Keratinocyte (primary cell): ENCODE data around the gene ISM1. TPM values are rescaled to one million over a fixed set of nuclear protein-coding genes. Genes with fewer than 3 reads are reported as not detected.

ENCODE experiments used
- DNase-seq: peaks from one replicate; pipeline ENCODE4 v3.0.0-alpha.2; 2011; ENCODE audit warnings: low read depth, missing footprints, low spot score
- FAIRE-seq: peaks from 2 replicates; lab custom pipeline; 2011; peaks lifted over from hg19 to GRCh38; lab: Jason Lieb, UNC
- H2AFZ ChIP-seq: 2 replicates; pipeline ENCODE4 v1.6.0; 2012; ENCODE audit warnings: low read length, control low read depth, inconsistent platforms; ENCODE audit not compliant: control insufficient read depth
- H3K27ac ChIP-seq: 2 replicates; pipeline ENCODE4 v1.5.1; 2011; ENCODE audit warnings: low read length; ENCODE audit not compliant: control insufficient read depth, insufficient read depth
- H3K27me3 ChIP-seq: 3 replicates; pipeline ENCODE4 v1.6.0; 2011; ENCODE audit warnings: low read length; ENCODE audit not compliant: control insufficient read depth, insufficient read depth; ENCODE audit errors: extremely low read depth
- H3K36me3 ChIP-seq, 2 experiments: 2 replicates in 1 of 2; 3 replicates in 1 of 2; pipeline ENCODE4 v1.5.1; 2011; ENCODE audit warnings: low read length in 2 of 2, mild to moderate bottlenecking in 1 of 2; ENCODE audit not compliant: control insufficient read depth in 2 of 2, insufficient read depth in 2 of 2; ENCODE audit errors: extremely low read depth in 1 of 2
- H3K4me1 ChIP-seq: 3 replicates; pipeline ENCODE4 v1.5.1; 2011; ENCODE audit warnings: low read length; ENCODE audit not compliant: control insufficient read depth, insufficient read depth; ENCODE audit errors: extremely low read depth
- H3K4me2 ChIP-seq: 3 replicates; pipeline ENCODE4 v1.6.0; 2011; ENCODE audit warnings: low read depth, low read length; ENCODE audit not compliant: control insufficient read depth, insufficient read depth; ENCODE audit errors: extremely low read depth
- H3K4me3 ChIP-seq, 3 experiments: fragments of 200-600 bp in 1 of 3; sonication (generic) in 1 of 3; 2 replicates in 2 of 3; 3 replicates in 1 of 3; pipeline ENCODE4 v1.5.1; 2011 to 2016; ENCODE audit warnings: low read length in 3 of 3, mild to moderate bottlenecking in 3 of 3, control low read depth in 2 of 3, inconsistent platforms in 1 of 3, low read depth in 1 of 3, mixed read lengths in 1 of 3, mixed run types in 1 of 3, moderate library complexity in 1 of 3; ENCODE audit not compliant: control insufficient read depth in 2 of 3, insufficient read depth in 2 of 3; ENCODE audit errors: extremely low read depth in 1 of 3
- H3K79me2 ChIP-seq: 2 replicates; pipeline ENCODE4 v1.6.0; 2012; ENCODE audit warnings: low read length; ENCODE audit not compliant: control insufficient read depth, insufficient read depth
- H3K9ac ChIP-seq: 3 replicates; pipeline ENCODE4 v1.6.0; 2011; ENCODE audit warnings: low read length; ENCODE audit not compliant: control insufficient read depth, insufficient read depth; ENCODE audit errors: extremely low read depth
- H3K9me1 ChIP-seq: 3 replicates; pipeline ENCODE4 v1.6.0; 2011; ENCODE audit warnings: low read length; ENCODE audit not compliant: control insufficient read depth, insufficient read depth; ENCODE audit errors: extremely low read depth
- H3K9me3 ChIP-seq: 2 replicates; pipeline ENCODE4 v1.5.1; 2012; ENCODE audit warnings: low read depth, low read length; ENCODE audit not compliant: control insufficient read depth
- H4K20me1 ChIP-seq: 3 replicates; pipeline ENCODE4 v1.6.0; 2011; ENCODE audit warnings: low read length; ENCODE audit not compliant: control insufficient read depth, insufficient read depth; ENCODE audit errors: extremely low read depth
- EZH2 ChIP-seq: IDR thresholded peaks from one replicate; pipeline ENCODE4 v1.6.1; 2012; ENCODE audit warnings: inconsistent platforms, mild to moderate bottlenecking, low read length, moderate library complexity
- dilution Hi-C: fragments of 300-500 bp; cut with MboI; formaldehyde crosslinking; loops from one replicate; pipeline ENCODE4 v1.7.0; 2020; ENCODE audit warnings: low sequenced_read_pairs; ENCODE audit not compliant: extremely low pct_ligation_motif_present
- polyA plus RNA-seq, 5 experiments: library from polyadenylated mRNA; depleted of rRNA in 3 of 5; stranded (reverse) in 3 of 5; stranded (forward) in 1 of 5; unstranded in 1 of 5; fragments of >200 nt; gene quantifications; 1 replicate in 1 of 5; 2 replicates in 3 of 5; 3 replicates in 1 of 5; pipeline versions ENCODE4 v1.2.1 to v1.2.3, GENCODE V29; 2011 to 2012; ENCODE audit warnings: missing spikeins in 2 of 5, low read depth in 1 of 5, low replicate concordance in 1 of 5
- TF ChIP-seq, protein P1 (sequence below), 3 experiments: IDR thresholded peaks in 1 of 3; conservative IDR thresholded peaks in 1 of 3; optimal IDR thresholded peaks in 1 of 3; 2 replicates in 2 of 3; 3 replicates in 1 of 3; pipeline versions ENCODE3 to v1.5.1; 2011; ENCODE audit warnings: low read length in 3 of 3, mild to moderate bottlenecking in 3 of 3, moderate library complexity in 2 of 3, control low read depth in 1 of 3, inconsistent platforms in 1 of 3; ENCODE audit not compliant: insufficient read depth in 2 of 3; ENCODE audit errors: extremely low read depth in 1 of 3

Gene ISM1
- polyA plus RNA-seq, 1 donor (not counting 4 experiments of a cell fraction or from before 2014, with no cell fraction given) = 3.3 TPM

DNA sequence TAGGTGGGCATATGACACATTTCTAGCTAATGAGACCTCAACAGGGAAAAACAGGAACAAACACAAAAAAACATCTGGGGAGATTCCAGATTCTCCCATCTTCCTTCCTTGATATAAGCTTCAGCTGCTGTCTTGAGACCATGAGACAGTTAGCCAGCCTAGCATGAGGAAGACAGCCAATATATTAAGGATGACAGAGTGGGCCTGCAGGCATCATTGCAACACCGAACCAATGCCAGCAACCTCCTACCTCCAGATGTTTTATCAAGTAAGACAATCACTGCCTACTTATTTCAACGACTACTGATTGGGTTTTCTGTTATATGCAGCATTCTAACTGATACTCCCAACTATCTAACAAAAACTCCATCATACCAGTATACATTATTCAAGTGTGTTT, 119.0 kb downstream of the ISM1 start:
- H3K9me3 ChIP-seq = no peaks in the 10 kb centered on the region
- H3K79me2 ChIP-seq = no peaks in the 10 kb centered on the region
- H3K27ac ChIP-seq = no peak overlapping the region
- H2AFZ ChIP-seq = no peak overlapping the region
- H3K4me2 ChIP-seq = no peak overlapping the region
- no peaks in the 10 kb centered on the region for H3K27me3 ChIP-seq
- H3K4me3 ChIP-seq = no peak overlapping the region
- FAIRE-seq = peak; percentile 29
- DNase-seq = no peak
- TF ChIP-seq, protein P1, sequence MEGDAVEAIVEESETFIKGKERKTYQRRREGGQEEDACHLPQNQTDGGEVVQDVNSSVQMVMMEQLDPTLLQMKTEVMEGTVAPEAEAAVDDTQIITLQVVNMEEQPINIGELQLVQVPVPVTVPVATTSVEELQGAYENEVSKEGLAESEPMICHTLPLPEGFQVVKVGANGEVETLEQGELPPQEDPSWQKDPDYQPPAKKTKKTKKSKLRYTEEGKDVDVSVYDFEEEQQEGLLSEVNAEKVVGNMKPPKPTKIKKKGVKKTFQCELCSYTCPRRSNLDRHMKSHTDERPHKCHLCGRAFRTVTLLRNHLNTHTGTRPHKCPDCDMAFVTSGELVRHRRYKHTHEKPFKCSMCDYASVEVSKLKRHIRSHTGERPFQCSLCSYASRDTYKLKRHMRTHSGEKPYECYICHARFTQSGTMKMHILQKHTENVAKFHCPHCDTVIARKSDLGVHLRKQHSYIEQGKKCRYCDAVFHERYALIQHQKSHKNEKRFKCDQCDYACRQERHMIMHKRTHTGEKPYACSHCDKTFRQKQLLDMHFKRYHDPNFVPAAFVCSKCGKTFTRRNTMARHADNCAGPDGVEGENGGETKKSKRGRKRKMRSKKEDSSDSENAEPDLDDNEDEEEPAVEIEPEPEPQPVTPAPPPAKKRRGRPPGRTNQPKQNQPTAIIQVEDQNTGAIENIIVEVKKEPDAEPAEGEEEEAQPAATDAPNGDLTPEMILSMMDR (optimal IDR thresholded peaks at IDR 0.05 in 1 of 3, IDR thresholded peaks at IDR 0.05 in 1 of 3, conservative IDR thresholded peaks at IDR 0.05 in 1 of 3; ENCODE audit: extremely low read depth in 1 of 3, insufficient read depth in 2 of 3, low read length in 3 of 3) = no peak
- TF ChIP-seq EZH2 = no peak
- dilution Hi-C loops = no loop called here
- H3K36me3 ChIP-seq = no peaks in the 10 kb centered on the region
- H4K20me1 ChIP-seq = no peaks in the 10 kb centered on the region
- no peaks in the 10 kb centered on the region for H3K9me1 ChIP-seq
- no peak overlapping the region for H3K9ac ChIP-seq
- H3K4me1 ChIP-seq = peaks cover 28% of the 10 kb centered on the region

DNA sequence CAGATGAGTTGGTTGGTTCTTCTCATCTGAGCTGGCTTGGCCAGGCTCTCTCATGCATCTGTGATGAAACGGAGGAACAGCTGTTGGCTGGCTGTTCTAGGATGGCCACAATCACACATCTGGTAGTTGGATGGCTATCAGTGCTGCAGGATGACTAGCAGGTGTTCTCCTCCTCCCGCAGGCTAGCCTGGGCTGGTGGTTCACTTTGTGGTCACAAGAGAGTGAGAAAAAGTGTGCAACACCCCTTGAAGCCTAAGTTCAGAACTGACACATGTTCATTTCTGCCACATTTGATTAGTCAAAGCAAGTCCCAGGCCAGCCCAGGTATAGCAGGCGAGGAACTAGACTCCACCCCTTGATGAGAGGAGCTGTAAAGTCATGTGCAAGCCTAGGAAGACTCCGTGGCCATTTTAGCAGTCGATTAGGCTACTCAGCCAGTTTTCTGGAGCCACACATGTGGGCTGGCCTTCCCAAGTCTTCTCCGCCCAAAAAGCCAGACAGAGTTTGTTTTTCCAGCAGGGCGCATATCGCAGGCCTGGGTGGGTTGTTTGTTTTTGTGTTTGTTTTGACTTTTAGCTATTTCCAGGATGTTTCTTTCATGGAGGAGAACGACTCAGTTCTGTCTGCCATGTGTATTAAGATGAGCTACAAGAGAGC, 120.8 kb downstream of the ISM1 start:
- Histone ChIP-seq H3K4me1 (peaks cover 14% of the 10 kb centered on the region), H3K9me1 (no peaks in the 10 kb centered on the region), H3K79me2 (no peaks in the 10 kb centered on the region), H2AFZ (no peak overlapping the region), H3K36me3 (no peaks in the 10 kb centered on the region), H3K27ac (no peak overlapping the region), H3K4me3 (no peak overlapping the region), H3K9me3 (no peaks in the 10 kb centered on the region), H4K20me1 (no peaks in the 10 kb centered on the region), H3K27me3 (no peaks in the 10 kb centered on the region), H3K9ac (no peak overlapping the region), H3K4me2 (no peak overlapping the region)
- DNase-seq = no peak
- no peak for FAIRE-seq
- dilution Hi-C loops = no loop called here
- TF ChIP-seq EZH2 = no peak
- TF ChIP-seq, protein P1 (optimal IDR thresholded peaks at IDR 0.05 in 1 of 3, IDR thresholded peaks at IDR 0.05 in 1 of 3, conservative IDR thresholded peaks at IDR 0.05 in 1 of 3; ENCODE audit: extremely low read depth in 1 of 3, insufficient read depth in 2 of 3, low read length in 3 of 3) = no peak
